H9 (cell line): Measurements from ENCODE around the gene MISP. TPM values are rescaled to one million over a fixed set of nuclear protein-coding genes. Genes with fewer than 3 reads are reported as not detected.

Experiments used
- DNase-seq: peaks from one replicate; pipeline ENCODE4 v3.0.0-alpha.2; 2017
- H2AFZ ChIP-seq: one replicate; pipeline ENCODE4 v1.6.1; 2013; ENCODE audit warnings: mild to moderate bottlenecking, low read length, control low read depth, moderate library complexity
- H2AK5ac ChIP-seq: 2 replicates; pipeline ENCODE4 v1.6.1; 2013; ENCODE audit warnings: low read length, control low read depth, mixed read lengths; ENCODE audit not compliant: insufficient read length
- H2BK120ac ChIP-seq: one replicate; pipeline ENCODE4 v1.6.1; 2013; ENCODE audit warnings: low read depth, mild to moderate bottlenecking, low read length, control low read depth, inconsistent platforms; ENCODE audit not compliant: poor library complexity, severe bottlenecking
- H2BK12ac ChIP-seq: 2 replicates; pipeline ENCODE4 v1.6.1; 2013; ENCODE audit warnings: low read length, control low read depth, mixed read lengths, low read depth; ENCODE audit not compliant: insufficient read length
- H2BK15ac ChIP-seq: 2 replicates; pipeline ENCODE4 v1.6.1; 2013; ENCODE audit warnings: low read depth, low read length, control low read depth
- H2BK20ac ChIP-seq: one replicate; pipeline ENCODE4 v1.6.1; 2013; ENCODE audit warnings: low read depth, mild to moderate bottlenecking, low read length, control low read depth, inconsistent platforms; ENCODE audit not compliant: poor library complexity, severe bottlenecking
- H2BK5ac ChIP-seq: 2 replicates; pipeline ENCODE4 v1.6.1; 2013; ENCODE audit warnings: low read length, control low read depth, mixed read lengths; ENCODE audit not compliant: insufficient read length
- H3K14ac ChIP-seq: 2 replicates; pipeline ENCODE4 v1.6.1; 2013; ENCODE audit warnings: low read length, control low read depth; ENCODE audit not compliant: insufficient read depth
- H3K18ac ChIP-seq: 2 replicates; pipeline ENCODE4 v1.6.1; 2013; ENCODE audit warnings: low read depth, mild to moderate bottlenecking, mixed read lengths, low read length, control low read depth; ENCODE audit not compliant: insufficient read length
- H3K23ac ChIP-seq: 2 replicates; pipeline ENCODE4 v1.6.1; 2013; ENCODE audit warnings: low read length, control low read depth, mixed read lengths, low read depth; ENCODE audit not compliant: insufficient read length
- H3K23me2 ChIP-seq: 2 replicates; pipeline ENCODE4 v1.6.1; 2013; ENCODE audit warnings: low read depth, mild to moderate bottlenecking, mixed read lengths, low read length, control low read depth; ENCODE audit not compliant: insufficient read length, poor library complexity, severe bottlenecking
- H3K27ac ChIP-seq: 2 replicates; pipeline ENCODE4 v1.5.1; 2013; ENCODE audit warnings: low read length, control low read depth, mixed read lengths, low read depth; ENCODE audit not compliant: insufficient read length
- H3K27me3 ChIP-seq: 2 replicates; pipeline ENCODE4 v1.6.1; 2013; ENCODE audit warnings: low read length, control low read depth, inconsistent platforms; ENCODE audit not compliant: insufficient read depth
- H3K4ac ChIP-seq: 2 replicates; pipeline ENCODE4 v1.6.1; 2013; ENCODE audit warnings: low read depth, mild to moderate bottlenecking, control low read depth, inconsistent platforms, low read length, moderate library complexity
- H3K4me1 ChIP-seq: 2 replicates; pipeline ENCODE4 v1.6.1; 2013; ENCODE audit warnings: low read length, control low read depth, inconsistent platforms; ENCODE audit not compliant: insufficient read depth
- H3K4me2 ChIP-seq: 2 replicates; pipeline ENCODE4 v1.6.1; 2013; ENCODE audit warnings: low read length, control low read depth, mixed read lengths; ENCODE audit not compliant: insufficient read length, insufficient read depth
- H3K56ac ChIP-seq: 2 replicates; pipeline ENCODE4 v1.6.1; 2013; ENCODE audit warnings: low read depth, mild to moderate bottlenecking, mixed read lengths, low read length, control low read depth; ENCODE audit not compliant: insufficient read length
- H3K79me1 ChIP-seq: 2 replicates; pipeline ENCODE4 v1.6.1; 2013; ENCODE audit warnings: low read depth, mild to moderate bottlenecking, moderate library complexity, low read length, control low read depth, inconsistent platforms; ENCODE audit not compliant: insufficient read depth, poor library complexity, severe bottlenecking
- H3K79me2 ChIP-seq: 2 replicates; pipeline ENCODE4 v1.6.1; 2013; ENCODE audit warnings: low read length, control low read depth, inconsistent platforms; ENCODE audit not compliant: insufficient read depth
- H3K9ac ChIP-seq: 2 replicates; pipeline ENCODE4 v1.6.1; 2013; ENCODE audit warnings: low read length, control low read depth, mixed read lengths; ENCODE audit not compliant: insufficient read length; ENCODE audit errors: extremely low read depth
- H3K9me3 ChIP-seq: one replicate; pipeline ENCODE4 v1.6.1; 2013; ENCODE audit warnings: low read depth, low read length, inconsistent platforms; ENCODE audit not compliant: control insufficient read depth
- H3T11ph ChIP-seq: one replicate; pipeline ENCODE4 v1.6.1; 2013; ENCODE audit warnings: mild to moderate bottlenecking, low read length, control low read depth, inconsistent platforms
- H4K20me1 ChIP-seq: one replicate; pipeline ENCODE4 v1.6.1; 2013; ENCODE audit not compliant: control insufficient read depth, insufficient read length, insufficient read depth
- H4K5ac ChIP-seq: 2 replicates; pipeline ENCODE4 v1.6.1; 2013; ENCODE audit warnings: low read depth, mild to moderate bottlenecking, mixed read lengths, low read length, control low read depth; ENCODE audit not compliant: insufficient read length
- H4K8ac ChIP-seq: replicated peaks from 2 replicates; pipeline ENCODE4 v1.6.1; 2013; ENCODE audit warnings: low read length, control low read depth, mixed read lengths, low read depth; ENCODE audit not compliant: insufficient read length
- H4K91ac ChIP-seq: 2 replicates; pipeline ENCODE4 v1.6.1; 2013; ENCODE audit warnings: low read depth, mild to moderate bottlenecking, moderate library complexity, mixed read lengths, low read length, control low read depth; ENCODE audit not compliant: insufficient read length
- H3K27ac Mint-ChIP-seq, 3 experiments: 2 replicates in 2 of 3; 3 replicates in 1 of 3; pipeline ENCODE4 v1.8.0; 2020 to 2021; ENCODE audit warnings: mixed read lengths in 3 of 3, mild to moderate bottlenecking in 1 of 3, moderate library complexity in 1 of 3
- H3K27me3 Mint-ChIP-seq: 2 replicates; pipeline ENCODE4 v1.8.0; 2021; ENCODE audit warnings: low read depth, mild to moderate bottlenecking, moderate library complexity, mixed read lengths
- H3K36me3 Mint-ChIP-seq, 3 experiments: 2 replicates in 2 of 3; 3 replicates in 1 of 3; pipeline ENCODE4 v1.8.0; 2020 to 2021; ENCODE audit warnings: low read depth in 3 of 3, mixed read lengths in 3 of 3; ENCODE audit not compliant: insufficient read depth in 1 of 3
- H3K4me1 Mint-ChIP-seq, 2 experiments: 2 replicates each; pipeline ENCODE4 v1.8.0; 2020; ENCODE audit warnings: mixed read lengths in 2 of 2
- H3K4me3 Mint-ChIP-seq, 2 experiments: 2 replicates in 1 of 2; 3 replicates in 1 of 2; pipeline ENCODE4 v1.8.0; 2020 to 2021; ENCODE audit warnings: mild to moderate bottlenecking in 2 of 2, mixed read lengths in 2 of 2, moderate library complexity in 1 of 2
- H3K9me3 Mint-ChIP-seq, 2 experiments: 2 replicates in 1 of 2; 3 replicates in 1 of 2; pipeline ENCODE4 v1.8.0; 2020; ENCODE audit warnings: mild to moderate bottlenecking in 2 of 2, mixed read lengths in 2 of 2, moderate library complexity in 1 of 2
- CTCF ChIP-seq: fragments of 200-600 bp; sonication (generic); conservative IDR thresholded peaks from 3 replicates; pipeline ENCODE4 v1.8.0; 2021; ENCODE audit warnings: antibody characterized with exemption, mild to moderate bottlenecking
- WGBS: extraction: QIAGEN DNeasy Blood & Tissue Kit; methylation state at CpG from one replicate; pipeline ENCODE4 v1.1.7; 2013; ENCODE audit warnings: missing lambda C conversion rate, low lambda C conversion rate, mixed read lengths; ENCODE audit not compliant: insufficient read length; ENCODE audit errors: extremely low coverage; 5-methylcytosine and 5-hydroxymethylcytosine counted together
- total RNA-seq: library from RNA; stranded (reverse); gene quantifications from 2 replicates; pipeline ENCODE4 v1.2.1, GENCODE V29; 2021

The MISP gene
- total RNA-seq, 1 experiment from 2014 or later = 0.44 TPM

DNA sequence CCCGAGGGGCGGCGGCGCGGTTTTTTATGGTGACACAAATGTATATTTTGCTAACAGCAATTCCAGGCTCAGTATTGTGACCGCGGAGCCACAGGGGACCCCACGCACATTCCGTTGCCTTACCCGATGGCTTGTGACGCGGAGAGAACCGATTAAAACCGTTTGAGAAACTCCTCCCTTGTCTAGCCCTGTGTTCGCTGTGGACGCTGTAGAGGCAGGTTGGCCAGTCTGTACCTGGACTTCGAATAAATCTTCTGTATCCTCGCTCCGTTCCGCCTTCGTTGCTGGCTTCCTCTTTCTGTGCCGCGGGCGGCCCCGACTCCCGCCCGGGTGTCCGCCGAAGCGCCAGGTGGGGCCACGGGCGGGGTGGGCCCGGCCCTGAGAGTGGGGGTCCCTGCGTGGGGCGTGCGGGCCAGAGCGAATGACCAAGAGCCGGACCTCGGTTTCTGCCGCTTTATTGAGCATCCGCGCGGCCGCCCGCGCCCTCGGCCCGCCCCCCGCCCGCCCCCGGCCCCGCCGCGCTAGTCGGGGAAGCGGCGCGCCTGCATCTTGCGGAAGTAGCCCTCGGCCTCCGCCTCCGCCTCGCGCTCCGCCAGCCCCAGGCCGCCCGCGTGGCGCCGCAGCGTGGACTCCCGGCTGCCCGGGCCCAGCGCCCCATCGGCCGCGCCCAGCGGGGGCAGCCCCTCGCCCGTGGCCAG lies 61.3 kb downstream of the MISP start:
- no peak overlapping the region for H2AK5ac ChIP-seq
- no peak overlapping the region for H3T11ph ChIP-seq
- no peak overlapping the region for H4K8ac ChIP-seq
- H3K4me1 ChIP-seq = no peaks in the 10 kb centered on the region
- H3K9ac ChIP-seq = no peak overlapping the region
- WGBS = no CpG with 5 or more reads among the region's 80 CpGs
- H3K56ac ChIP-seq = no peak overlapping the region
- no peak overlapping the region for H3K18ac ChIP-seq
- Mint-ChIP-seq H3K4me1 (0 out of 4 replicates have a peak, but pooled peaks cover 0 to 3% of the 10 kb centered on the region in 2 experiments), H3K36me3 (peaks cover 39 to 65% (median 62%) of the 10 kb centered on the region in 3 experiments), H3K9me3 (no peaks in the 10 kb centered on the region; a peak in 2 of 5 replicates), H3K4me3 (no peak overlapping the region), H3K27ac (no peak overlapping the region; a peak in 2 of 7 replicates), H3K27me3 (peaks cover 3% of the 10 kb centered on the region; the same call in 1 of the 2 replicates)
- no peak overlapping the region for H2BK5ac ChIP-seq
- H3K4ac ChIP-seq = no peak overlapping the region
- no peak overlapping the region for H2AFZ ChIP-seq
- H3K79me2 ChIP-seq = no peaks in the 10 kb centered on the region
- H4K20me1 ChIP-seq = no peaks in the 10 kb centered on the region
- H2BK20ac ChIP-seq = no peak overlapping the region
- no peak overlapping the region for H4K5ac ChIP-seq
- no peak for DNase-seq
- H3K79me1 ChIP-seq = no peaks in the 10 kb centered on the region
- no peak overlapping the region for H3K4me2 ChIP-seq
- no peak overlapping the region for H2BK12ac ChIP-seq
- H4K91ac ChIP-seq = no peak overlapping the region
- H3K23ac ChIP-seq = no peak overlapping the region
- no peak overlapping the region for H3K27ac ChIP-seq
- no peaks in the 10 kb centered on the region for H3K27me3 ChIP-seq
- H3K14ac ChIP-seq = no peak overlapping the region
- TF ChIP-seq CTCF = no peak
- H2BK15ac ChIP-seq = no peak overlapping the region
- no peak overlapping the region for H2BK120ac ChIP-seq
- no peaks in the 10 kb centered on the region for H3K23me2 ChIP-seq
- no peaks in the 10 kb centered on the region for H3K9me3 ChIP-seq
